Measurements from ENCODE around the gene MTFP1.

DNA sequence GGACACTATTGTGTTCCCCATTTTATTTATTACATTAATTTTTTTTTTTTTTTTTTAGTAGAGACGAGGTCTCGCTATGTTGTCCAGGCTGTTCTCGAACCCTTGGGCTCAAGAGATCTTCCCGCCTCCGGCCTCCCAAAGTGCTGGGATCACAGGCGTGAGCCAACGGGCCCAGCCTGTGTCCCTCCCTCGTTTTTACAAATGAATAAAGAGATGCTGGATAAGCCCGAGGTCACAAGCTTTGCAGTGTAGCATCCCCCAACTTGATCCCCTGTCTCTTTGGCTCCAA lies 297 bp upstream of the MTFP1 start:
- TF ChIP-seq, protein P1, sequence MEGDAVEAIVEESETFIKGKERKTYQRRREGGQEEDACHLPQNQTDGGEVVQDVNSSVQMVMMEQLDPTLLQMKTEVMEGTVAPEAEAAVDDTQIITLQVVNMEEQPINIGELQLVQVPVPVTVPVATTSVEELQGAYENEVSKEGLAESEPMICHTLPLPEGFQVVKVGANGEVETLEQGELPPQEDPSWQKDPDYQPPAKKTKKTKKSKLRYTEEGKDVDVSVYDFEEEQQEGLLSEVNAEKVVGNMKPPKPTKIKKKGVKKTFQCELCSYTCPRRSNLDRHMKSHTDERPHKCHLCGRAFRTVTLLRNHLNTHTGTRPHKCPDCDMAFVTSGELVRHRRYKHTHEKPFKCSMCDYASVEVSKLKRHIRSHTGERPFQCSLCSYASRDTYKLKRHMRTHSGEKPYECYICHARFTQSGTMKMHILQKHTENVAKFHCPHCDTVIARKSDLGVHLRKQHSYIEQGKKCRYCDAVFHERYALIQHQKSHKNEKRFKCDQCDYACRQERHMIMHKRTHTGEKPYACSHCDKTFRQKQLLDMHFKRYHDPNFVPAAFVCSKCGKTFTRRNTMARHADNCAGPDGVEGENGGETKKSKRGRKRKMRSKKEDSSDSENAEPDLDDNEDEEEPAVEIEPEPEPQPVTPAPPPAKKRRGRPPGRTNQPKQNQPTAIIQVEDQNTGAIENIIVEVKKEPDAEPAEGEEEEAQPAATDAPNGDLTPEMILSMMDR (IDR thresholded peaks at IDR 0.05): no peak
- no peak for TF ChIP-seq POLR2A (IDR thresholded peaks at IDR 0.05)

All from lower leg skin (tissue), 3 donors.